Tibial nerve (tissue), 4 donors: Measurements from ENCODE around the gene BBS12.

Source experiments
- EP300 ChIP-seq, 2 donors: sonication (generic); formaldehyde crosslinking; IDR thresholded peaks; one replicate each; pipeline ENCODE4 v1.6.1; 2017; ENCODE audit warnings: antibody characterized with exemption in 2 of 2, mild to moderate bottlenecking in 1 of 2
- POLR2A ChIP-seq, 2 donors: fragments of 450-650 bp; IDR thresholded peaks; one replicate each; pipeline ENCODE4 v1.6.1; 2017; ENCODE audit warnings: antibody characterized with exemption in 2 of 2, mild to moderate bottlenecking in 2 of 2, moderate library complexity in 2 of 2
- TF ChIP-seq, protein P1 (sequence below), 5 experiments: fragments of 200-600 bp in 3 of 5; fragments of 450-650 bp in 2 of 5; sonication (generic) in 3 of 5; IDR thresholded peaks; one replicate each; pipeline ENCODE4 v1.5.1; 2016 to 2019; ENCODE audit warnings: antibody characterized with exemption in 5 of 5, mild to moderate bottlenecking in 3 of 5, moderate library complexity in 2 of 5

- TF ChIP-seq, protein P1, sequence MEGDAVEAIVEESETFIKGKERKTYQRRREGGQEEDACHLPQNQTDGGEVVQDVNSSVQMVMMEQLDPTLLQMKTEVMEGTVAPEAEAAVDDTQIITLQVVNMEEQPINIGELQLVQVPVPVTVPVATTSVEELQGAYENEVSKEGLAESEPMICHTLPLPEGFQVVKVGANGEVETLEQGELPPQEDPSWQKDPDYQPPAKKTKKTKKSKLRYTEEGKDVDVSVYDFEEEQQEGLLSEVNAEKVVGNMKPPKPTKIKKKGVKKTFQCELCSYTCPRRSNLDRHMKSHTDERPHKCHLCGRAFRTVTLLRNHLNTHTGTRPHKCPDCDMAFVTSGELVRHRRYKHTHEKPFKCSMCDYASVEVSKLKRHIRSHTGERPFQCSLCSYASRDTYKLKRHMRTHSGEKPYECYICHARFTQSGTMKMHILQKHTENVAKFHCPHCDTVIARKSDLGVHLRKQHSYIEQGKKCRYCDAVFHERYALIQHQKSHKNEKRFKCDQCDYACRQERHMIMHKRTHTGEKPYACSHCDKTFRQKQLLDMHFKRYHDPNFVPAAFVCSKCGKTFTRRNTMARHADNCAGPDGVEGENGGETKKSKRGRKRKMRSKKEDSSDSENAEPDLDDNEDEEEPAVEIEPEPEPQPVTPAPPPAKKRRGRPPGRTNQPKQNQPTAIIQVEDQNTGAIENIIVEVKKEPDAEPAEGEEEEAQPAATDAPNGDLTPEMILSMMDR (IDR thresholded peaks at IDR 0.05), result no peak
- TF ChIP-seq POLR2A (IDR thresholded peaks at IDR 0.05) (no peak), EP300 (IDR thresholded peaks at IDR 0.05) (no peak)
Measured at GRCh38 chr4:122785099-122785498, 52.6 kb downstream of the BBS12 start.
